ENCODE measurements around the gene ECE2. TPM values are rescaled to one million over a fixed set of nuclear protein-coding genes. Genes with fewer than 3 reads are reported as not detected.
"Not testable (repeated sequence)": the region's sequence is repeated elsewhere in the genome, so short reads cannot be mapped to it uniquely, and the experiment has no call there.

ECE2 gene
- total and polyA plus RNA-seq, 3 experiments from 2014 or later, result not detected

DNA sequence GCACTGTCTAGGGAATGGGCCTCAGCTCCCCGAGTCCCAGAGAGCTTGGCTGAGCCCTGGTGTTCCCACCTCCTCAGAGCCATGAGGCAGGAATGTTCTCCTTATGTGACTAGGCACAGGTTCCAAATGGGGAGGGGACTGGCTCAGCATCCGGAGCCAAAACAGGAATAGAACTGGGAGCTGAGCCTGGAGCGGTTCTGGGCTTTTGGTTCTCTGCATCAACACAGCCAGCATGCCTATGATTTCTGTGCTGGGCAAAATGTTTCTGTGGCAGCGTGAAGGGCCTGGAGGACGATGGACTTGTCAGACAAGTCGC is 61.5 kb downstream of the ECE2 start, which contains the start of gene FAM131A:
Gene FAM131A (plus strand): TSS at position 202 of the 316 bp plus-strand sequence. CDS start 31 bp downstream, at position 233.
- Histone ChIP-seq H3K27ac (ENCODE audit: low read depth, low read length) (peak within 1 kb of the TSS; percentile 89), H3K9me3 (ENCODE audit: low read length) (no peaks in the 10 kb centered on the region), H3K4me1 (ENCODE audit: insufficient read depth, low read length) (peaks cover 19% of the 10 kb centered on the region), H3K4me3 (ENCODE audit: low read length) (peak within 1 kb of the TSS; percentile 63), H3K36me3 (ENCODE audit: insufficient read depth, low read length) (peaks cover 13% of the 10 kb centered on the region), H3K27me3 (ENCODE audit: insufficient read depth, low read length, poor library complexity, severe bottlenecking) (no peaks in the 10 kb centered on the region)
- H3K27ac Mint-ChIP-seq, result peak within 1 kb of the TSS; percentile 68 to 98 (median 96)
- H3K27me3 Mint-ChIP-seq, result peaks cover 0 to 5% of the 10 kb centered on the region in 2 donors
- peaks cover 0 to 36% (median 15%) of the 10 kb centered on the region in 3 donors for H3K36me3 Mint-ChIP-seq
- POLR2A ChIA-PET, result no interaction called here
- no peaks in the 10 kb centered on the region for H3K9me3 Mint-ChIP-seq
- peaks cover 30 to 47% (median 30%) of the 10 kb centered on the region in 3 donors for H3K4me1 Mint-ChIP-seq
- CTCF ChIA-PET, result interaction anchor here (0.9 kb wide), 1 partner anchor 34 kb away, joined by 3 read pairs; no protein-coding TSS in a partner anchor
- peak within 1 kb of the TSS; percentile 86 to 89 (median 88) for H3K4me3 Mint-ChIP-seq
- no peak for DNase-seq

DNA sequence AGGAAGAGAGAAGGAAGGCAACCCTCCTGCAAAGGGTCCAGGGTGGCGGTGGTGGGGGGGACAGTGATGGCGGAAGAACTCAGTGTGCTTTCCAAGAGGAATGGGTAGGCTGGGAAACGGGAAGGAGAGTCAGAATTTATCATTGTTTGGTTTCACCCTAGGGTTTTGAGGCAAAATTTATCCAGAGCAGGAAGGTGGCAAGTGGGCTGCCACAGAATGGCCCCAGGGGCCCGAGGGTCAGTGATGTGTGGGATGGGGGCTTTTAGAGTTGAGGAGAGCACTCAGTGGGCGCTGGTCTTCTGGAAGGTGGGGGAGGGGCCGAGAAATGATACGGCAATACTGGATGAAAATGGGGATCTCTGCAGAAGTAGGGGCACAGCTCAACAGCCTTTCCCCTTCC is 62.2 kb downstream of the ECE2 start:
- no peaks in the 10 kb centered on the region for H3K9me3 ChIP-seq (ENCODE audit: low read length)
- no peak overlapping the region for H3K4me3 ChIP-seq (ENCODE audit: low read length)
- no peak overlapping the region for H3K27ac ChIP-seq (ENCODE audit: low read depth, low read length)
- H3K36me3 ChIP-seq (ENCODE audit: insufficient read depth, low read length), result peaks cover 7% of the 10 kb centered on the region
- DNase-seq, result no peak
- CTCF ChIA-PET, result interaction anchor here (0.7 to 0.9 kb wide), 2 partner anchors 16 to 34 kb away, joined by 3 read pairs; no protein-coding TSS in a partner anchor
- POLR2A ChIA-PET, result no interaction called here
- peaks cover 19% of the 10 kb centered on the region for H3K4me1 ChIP-seq (ENCODE audit: insufficient read depth, low read length)
- Mint-ChIP-seq H3K4me1 (peaks cover 25 to 47% (median 30%) of the 10 kb centered on the region in 3 donors), H3K27me3 (peaks cover 0 to 5% of the 10 kb centered on the region in 2 donors), H3K36me3 (peaks cover 0 to 34% (median 14%) of the 10 kb centered on the region in 3 donors), H3K27ac (peak overlapping the region in 4 of 8 donors; percentile 21 to 95 (median 77)), H3K9me3 (no peaks in the 10 kb centered on the region), H3K4me3 (peak overlapping the region in 5 of 7 donors; percentile 3 to 89 (median 60))
- no peaks in the 10 kb centered on the region for H3K27me3 ChIP-seq (ENCODE audit: insufficient read depth, low read length, poor library complexity, severe bottlenecking)

DNA sequence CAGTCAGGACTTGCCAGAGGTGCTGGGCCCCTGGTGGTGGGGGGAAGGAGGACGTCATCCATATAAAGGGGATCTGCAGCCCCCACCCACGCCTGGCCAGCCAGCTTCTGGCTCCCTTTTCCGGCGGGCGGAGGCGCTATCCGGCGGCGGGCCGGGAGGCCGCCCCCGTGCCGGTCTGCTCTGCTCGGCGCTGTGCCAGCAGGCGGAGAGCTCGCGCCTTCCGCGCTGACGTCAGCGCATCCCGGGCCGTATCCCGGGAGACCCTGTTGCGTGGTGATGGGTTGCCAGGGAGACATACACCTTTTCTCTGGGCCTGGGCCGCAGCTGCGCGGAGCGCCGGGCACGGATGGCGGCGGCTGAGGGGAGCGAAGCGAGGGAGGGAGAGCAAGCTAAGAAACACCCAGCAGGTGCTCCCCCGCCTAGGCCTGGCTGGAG is 62.7 kb downstream of the ECE2 start:
- H3K4me1 Mint-ChIP-seq, result peaks cover 25 to 47% (median 28%) of the 10 kb centered on the region in 3 donors
- peaks cover 0 to 31% (median 16%) of the 10 kb centered on the region in 3 donors for H3K36me3 Mint-ChIP-seq
- Histone ChIP-seq H3K27ac (ENCODE audit: low read depth, low read length) (no peak overlapping the region), H3K4me3 (ENCODE audit: low read length) (no peak overlapping the region), H3K27me3 (ENCODE audit: insufficient read depth, low read length, poor library complexity, severe bottlenecking) (no peaks in the 10 kb centered on the region), H3K36me3 (ENCODE audit: insufficient read depth, low read length) (peaks cover 3% of the 10 kb centered on the region), H3K4me1 (ENCODE audit: insufficient read depth, low read length) (peaks cover 19% of the 10 kb centered on the region), H3K9me3 (ENCODE audit: low read length) (no peaks in the 10 kb centered on the region)
- H3K27ac Mint-ChIP-seq, result peak overlapping the region in 1 of 8 donors; percentile 47
- H3K27me3 Mint-ChIP-seq, result peaks cover 0 to 5% of the 10 kb centered on the region in 2 donors
- peak overlapping the region in 2 of 7 donors; percentile 3 to 15 for H3K4me3 Mint-ChIP-seq
- H3K9me3 Mint-ChIP-seq, result no peaks in the 10 kb centered on the region
- ChIA-PET CTCF (interaction anchor here (1.1 to 1.9 kb wide), 2 partner anchors 12 to 15 kb away, joined by 3 to 7 read pairs; no protein-coding TSS in a partner anchor), POLR2A (no interaction called here)
- no peak for DNase-seq

DNA sequence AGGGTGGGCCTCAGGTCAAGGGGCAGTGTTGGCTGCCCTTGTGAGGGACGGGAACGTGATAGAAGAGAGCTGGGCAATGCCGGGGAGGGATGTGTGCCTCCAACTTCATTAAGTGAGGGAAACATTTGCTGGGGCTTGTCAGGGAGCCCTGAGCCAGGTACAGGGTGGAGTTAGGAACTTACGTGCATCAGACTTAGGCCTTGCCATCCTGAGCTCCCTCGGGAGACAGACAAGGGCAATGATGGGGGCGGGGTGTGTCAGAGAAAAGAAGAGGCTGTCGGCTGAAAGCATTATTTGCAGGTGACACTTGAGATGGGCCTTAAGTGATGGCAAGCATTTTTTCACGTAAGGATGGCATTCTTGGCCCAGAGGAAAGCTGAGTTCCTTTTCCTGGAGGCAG is 63.2 kb downstream of the ECE2 start:
- Histone ChIP-seq H3K4me3 (ENCODE audit: low read length) (no peak overlapping the region), H3K9me3 (ENCODE audit: low read length) (no peaks in the 10 kb centered on the region), H3K36me3 (ENCODE audit: insufficient read depth, low read length) (no peaks in the 10 kb centered on the region), H3K27ac (ENCODE audit: low read depth, low read length) (no peak overlapping the region), H3K27me3 (ENCODE audit: insufficient read depth, low read length, poor library complexity, severe bottlenecking) (no peaks in the 10 kb centered on the region), H3K4me1 (ENCODE audit: insufficient read depth, low read length) (peaks cover 19% of the 10 kb centered on the region)
- Mint-ChIP-seq H3K4me3 (peak overlapping the region in 2 of 7 donors; percentile 15 to 48), H3K27me3 (peaks cover 0 to 5% of the 10 kb centered on the region in 2 donors), H3K36me3 (peaks cover 0 to 29% (median 12%) of the 10 kb centered on the region in 3 donors), H3K4me1 (peaks cover 24 to 42% (median 25%) of the 10 kb centered on the region in 3 donors), H3K9me3 (no peaks in the 10 kb centered on the region), H3K27ac (peak overlapping the region in 2 of 8 donors; percentile 59 to 77)
- POLR2A ChIA-PET, result no interaction called here
- no peak for DNase-seq
- CTCF ChIA-PET, result interaction anchor here (1.1 to 1.9 kb wide), 2 partner anchors 12 to 15 kb away, joined by 3 to 7 read pairs; no protein-coding TSS in a partner anchor

DNA sequence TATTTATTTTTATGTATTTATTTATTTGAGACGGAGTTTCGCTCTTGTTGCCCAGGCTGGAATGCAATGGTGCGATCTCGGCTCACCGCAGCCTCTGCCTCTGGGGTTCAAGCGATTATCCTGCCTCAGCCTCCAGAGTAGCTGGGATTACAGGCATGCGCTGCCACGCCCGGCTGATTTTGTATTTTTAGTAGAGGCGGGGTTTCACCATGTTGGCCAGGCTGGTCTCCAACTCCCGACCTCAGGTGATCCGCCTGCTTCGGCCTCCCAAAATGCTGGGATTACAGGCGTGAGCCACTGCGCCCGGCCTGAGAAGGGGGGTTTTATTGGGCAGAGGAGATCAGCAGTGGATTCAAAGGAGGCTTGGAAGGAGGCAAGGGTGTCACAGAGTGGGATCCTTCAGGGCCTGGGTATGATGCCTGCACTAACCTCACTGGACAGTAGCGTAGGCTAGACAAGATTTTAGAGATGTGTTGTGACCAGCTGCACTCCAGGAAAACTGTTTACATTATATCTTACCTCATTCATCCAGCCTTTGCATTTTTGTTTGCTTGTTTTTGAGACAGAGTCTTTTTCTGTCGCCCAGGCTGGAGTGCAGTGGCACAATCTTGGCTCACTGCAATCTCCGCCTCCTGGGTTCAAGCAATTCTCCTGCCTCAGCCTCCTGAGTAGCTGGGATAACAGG is 63.8 kb downstream of the ECE2 start:
- H3K9me3 ChIP-seq (ENCODE audit: low read length); DNase-seq; H3K9me3 Mint-ChIP-seq; H3K27ac Mint-ChIP-seq; H3K4me3 ChIP-seq (ENCODE audit: low read length); H3K27me3 Mint-ChIP-seq; H3K36me3 ChIP-seq (ENCODE audit: insufficient read depth, low read length); POLR2A ChIA-PET; H3K27me3 ChIP-seq (ENCODE audit: insufficient read depth, low read length, poor library complexity, severe bottlenecking); H3K4me3 Mint-ChIP-seq; H3K27ac ChIP-seq (ENCODE audit: low read depth, low read length): not testable (repeated sequence)
- CTCF ChIA-PET, result interaction anchor here (1.1 to 1.9 kb wide), 2 partner anchors 11 to 14 kb away, joined by 3 to 7 read pairs; no protein-coding TSS in a partner anchor
- H3K4me1 ChIP-seq (ENCODE audit: insufficient read depth, low read length), result peaks cover 19% of the 10 kb centered on the region
- Mint-ChIP-seq H3K36me3 (peaks cover 0 to 25% (median 11%) of the 10 kb centered on the region in 3 donors), H3K4me1 (peaks cover 21 to 36% (median 24%) of the 10 kb centered on the region in 3 donors)

DNA sequence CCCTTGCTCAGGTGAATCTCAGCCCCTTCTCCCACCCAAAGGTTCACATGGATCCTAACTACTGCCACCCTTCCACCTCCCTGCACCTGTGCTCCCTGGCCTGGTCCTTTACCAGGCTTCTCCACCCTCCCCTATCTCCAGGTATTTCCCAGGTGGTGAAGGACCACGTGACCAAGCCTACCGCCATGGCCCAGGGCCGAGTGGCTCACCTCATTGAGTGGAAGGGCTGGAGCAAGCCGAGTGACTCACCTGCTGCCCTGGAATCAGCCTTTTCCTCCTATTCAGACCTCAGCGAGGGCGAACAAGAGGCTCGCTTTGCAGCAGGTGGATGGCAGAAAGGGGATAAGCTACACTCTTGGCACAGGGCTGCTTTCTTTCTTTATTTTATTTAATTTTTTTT is 66.1 kb downstream of the ECE2 start:
- POLR2A ChIA-PET, result no interaction called here
- H3K27ac Mint-ChIP-seq, result peak overlapping the region in 2 of 8 donors; percentile 23 to 65

More for the DNA sequence above, 66.1 kb downstream of the ECE2 start:
- H3K27me3 ChIP-seq (ENCODE audit: insufficient read depth, low read length, poor library complexity, severe bottlenecking), result no peaks in the 10 kb centered on the region
- Mint-ChIP-seq H3K36me3 (peaks cover 0 to 18% (median 11%) of the 10 kb centered on the region in 3 donors), H3K4me1 (peaks cover 9 to 19% (median 11%) of the 10 kb centered on the region in 3 donors), H3K4me3 (peak overlapping the region in 1 of 7 donors; percentile 45), H3K27me3 (peaks cover 0 to 3% of the 10 kb centered on the region in 2 donors), H3K9me3 (no peaks in the 10 kb centered on the region)
- no peaks in the 10 kb centered on the region for H3K9me3 ChIP-seq (ENCODE audit: low read length)
- no peak overlapping the region for H3K4me3 ChIP-seq (ENCODE audit: low read length)
- DNase-seq, result no peak
- CTCF ChIA-PET, result interaction anchor here (1.9 kb wide), 1 partner anchor 12 kb away, joined by 4 read pairs; no protein-coding TSS in a partner anchor
- peaks cover 6% of the 10 kb centered on the region for H3K4me1 ChIP-seq (ENCODE audit: insufficient read depth, low read length)
- no peak overlapping the region for H3K27ac ChIP-seq (ENCODE audit: low read depth, low read length)
- no peaks in the 10 kb centered on the region for H3K36me3 ChIP-seq (ENCODE audit: insufficient read depth, low read length)

Other genes with a start within 250 kb of the ECE2 start
- gene HTR3D, start 244.3 kb upstream of the ECE2 start, total RNA-seq, result not detected
- not detected for gene HTR3D, start 244.3 kb upstream of the ECE2 start, polyA plus RNA-seq
- not detected for gene HTR3C, start 223.0 kb upstream of the ECE2 start, total RNA-seq
- gene HTR3C, start 223.0 kb upstream of the ECE2 start, polyA plus RNA-seq, result not detected
- gene HTR3E, start 179.0 kb upstream of the ECE2 start, total RNA-seq, result not detected
- not detected for gene HTR3E, start 179.0 kb upstream of the ECE2 start, polyA plus RNA-seq
- gene EIF2B5, start 140.7 kb upstream of the ECE2 start, total RNA-seq, result 10 to 100 TPM; 74.8 to 83.9 TPM
- gene EIF2B5, start 140.7 kb upstream of the ECE2 start, polyA plus RNA-seq, result 51.6 TPM
- gene DVL3, start 120.6 kb upstream of the ECE2 start, total RNA-seq, result 10 to 100 TPM; 38.5 to 44.0 TPM
- gene DVL3, start 120.6 kb upstream of the ECE2 start, polyA plus RNA-seq, result 15.4 TPM
- 100 to 1,000 TPM; 268 to 270 TPM for gene AP2M1, start 101.2 kb upstream of the ECE2 start, total RNA-seq
- gene AP2M1, start 101.2 kb upstream of the ECE2 start, polyA plus RNA-seq, result 265 TPM
- 10 to 100 TPM; 70.8 to 70.9 TPM for gene ABCF3, start 89.8 kb upstream of the ECE2 start, total RNA-seq
- 54.5 TPM for gene ABCF3, start 89.8 kb upstream of the ECE2 start, polyA plus RNA-seq
- gene VWA5B2, start 46.4 kb upstream of the ECE2 start, total RNA-seq, result under 1 TPM in 1 of 2 experiments, not detected in 1; 0.11 TPM
- not detected for gene VWA5B2, start 46.4 kb upstream of the ECE2 start, polyA plus RNA-seq
- gene ALG3, start 27.1 kb upstream of the ECE2 start, total RNA-seq, result 10 to 100 TPM; 59.4 to 61.4 TPM
- 73.2 TPM for gene ALG3, start 27.1 kb upstream of the ECE2 start, polyA plus RNA-seq
- gene EEF1AKMT4, start 26.4 kb upstream of the ECE2 start, total RNA-seq, result 10 to 100 TPM; 13.2 to 14.5 TPM
- 5.3 TPM for gene EEF1AKMT4, start 26.4 kb upstream of the ECE2 start, polyA plus RNA-seq
- gene CAMK2N2, start 14.5 kb upstream of the ECE2 start, total RNA-seq, result under 1 TPM; 0.66 to 0.77 TPM
- not detected for gene CAMK2N2, start 14.5 kb upstream of the ECE2 start, polyA plus RNA-seq
- 100 to 1,000 TPM; 334 to 342 TPM for gene PSMD2, start 23.2 kb downstream of the ECE2 start, total RNA-seq
- gene PSMD2, start 23.2 kb downstream of the ECE2 start, polyA plus RNA-seq, result 211 TPM
- 100 to 1,000 TPM; 693 to 694 TPM for gene EIF4G1, start 38.6 kb downstream of the ECE2 start, total RNA-seq
- 46.2 TPM for gene EIF4G1, start 38.6 kb downstream of the ECE2 start, polyA plus RNA-seq
- gene FAM131A, start 61.6 kb downstream of the ECE2 start, total RNA-seq, result 1 to 10 TPM; 2.2 to 2.4 TPM
- 2.2 TPM for gene FAM131A, start 61.6 kb downstream of the ECE2 start, polyA plus RNA-seq
- 1 to 10 TPM; 6.3 to 7.3 TPM for gene CLCN2, start 85.6 kb downstream of the ECE2 start, total RNA-seq
- 0.54 TPM for gene CLCN2, start 85.6 kb downstream of the ECE2 start, polyA plus RNA-seq
- 100 to 1,000 TPM; 147 TPM for gene POLR2H, start 85.7 kb downstream of the ECE2 start, total RNA-seq
- gene POLR2H, start 85.7 kb downstream of the ECE2 start, polyA plus RNA-seq, result 52.1 TPM
- gene THPO, start 102.2 kb downstream of the ECE2 start, total RNA-seq, result not detected
- gene THPO, start 102.2 kb downstream of the ECE2 start, polyA plus RNA-seq, result not detected
- gene CHRD, start 104.0 kb downstream of the ECE2 start, total RNA-seq, result under 1 TPM in 1 of 2 experiments, not detected in 1; 0.04 TPM
- not detected for gene CHRD, start 104.0 kb downstream of the ECE2 start, polyA plus RNA-seq

Data from CD8-positive, alpha-beta memory T cell (primary cell).